PC-3 (cell line): ENCODE results near the gene C1QTNF12. TPM values are rescaled to one million over a fixed set of nuclear protein-coding genes. Genes with fewer than 3 reads are reported as not detected.

Source experiments
- ATAC-seq: fragments of 200-7000 bp; cut with Tn5 transposase; 2 replicates; pipeline ENCODE4 v1.9.1; 2020; ENCODE audit warnings: mild to moderate bottlenecking, moderate library complexity
- BruUV-seq: library from RNA; stranded (reverse); fragments of 400-500 nt; replicated peaks from 2 replicates; lab custom pipeline; 2021; lab: Mats Ljungman, UMichigan
- CTCF ChIA-PET: fragments of 300-600 bp; sonication (Branson Sonifier 250); formaldehyde crosslinking; loops from one replicate; lab custom pipeline; 2022; ENCODE audit warnings: antibody characterized with exemption; lab: Charles Lee
- POLR2A ChIA-PET: fragments of 300-600 bp; sonication (Branson Sonifier 250); formaldehyde crosslinking; loops from one replicate; lab custom pipeline; 2022; ENCODE audit warnings: antibody characterized with exemption; ENCODE audit not compliant: unreplicated experiment; lab: Charles Lee
- DNase-seq: peaks from one replicate; pipeline ENCODE4 v3.0.0-alpha.2; 2015
- H2AFZ ChIP-seq: fragments of 300-600 bp; sonication (generic); 2 replicates; pipeline ENCODE4 v1.6.0; 2016; ENCODE audit warnings: antibody characterized with exemption, low read length
- H3F3A ChIP-seq: fragments of 300-600 bp; sonication (generic); one replicate; pipeline ENCODE4 v1.6.0; 2017; ENCODE audit warnings: antibody characterized with exemption, low read length, control low read depth, mild to moderate bottlenecking; ENCODE audit not compliant: unreplicated experiment
- H3K27ac ChIP-seq: fragments of 300-600 bp; sonication (generic); 2 replicates; pipeline ENCODE4 v1.5.1; 2016; ENCODE audit warnings: mild to moderate bottlenecking, low read length
- H3K27me3 ChIP-seq: fragments of 300-600 bp; sonication (generic); 2 replicates; pipeline ENCODE4 v1.6.1; 2016; ENCODE audit warnings: low read length, mixed read lengths
- H3K36me3 ChIP-seq: fragments of 300-600 bp; sonication (generic); 2 replicates; pipeline ENCODE4 v1.6.1; 2016; ENCODE audit warnings: low read depth, mixed run types, low read length, mixed read lengths
- H3K4me1 ChIP-seq: fragments of 300-600 bp; sonication (generic); 2 replicates; pipeline ENCODE4 v1.5.1; 2016; ENCODE audit warnings: low read length; ENCODE audit not compliant: insufficient read depth
- H3K4me2 ChIP-seq: fragments of 300-600 bp; sonication (generic); 2 replicates; pipeline ENCODE4 v1.6.0; 2016; ENCODE audit warnings: low read length
- H3K4me3 ChIP-seq: fragments of 300-600 bp; sonication (generic); 2 replicates; pipeline ENCODE4 v1.5.1; 2016; ENCODE audit warnings: mild to moderate bottlenecking, low read length, mixed read lengths
- H3K79me2 ChIP-seq: fragments of 300-600 bp; sonication (generic); 2 replicates; pipeline ENCODE4 v1.6.1; 2017; ENCODE audit warnings: low read length, mixed read lengths
- H3K9ac ChIP-seq: fragments of 300-600 bp; sonication (generic); 2 replicates; pipeline ENCODE4 v1.6.0; 2016; ENCODE audit warnings: mild to moderate bottlenecking, low read length
- H3K9me2 ChIP-seq: fragments of 300-600 bp; sonication (generic); replicated peaks from 2 replicates; pipeline ENCODE4 v1.6.1; 2016; ENCODE audit warnings: mixed run types, low read length, mixed read lengths
- H3K9me3 ChIP-seq: fragments of 300-600 bp; sonication (generic); 2 replicates; pipeline ENCODE4 v1.6.1; 2016; ENCODE audit warnings: low read length, mixed read lengths
- H4K20me1 ChIP-seq: fragments of 300-600 bp; sonication (generic); 2 replicates; pipeline ENCODE4 v1.6.1; 2016; ENCODE audit warnings: low read length, mixed read lengths
- EZH2 ChIP-seq: fragments of 300-600 bp; sonication (generic); IDR thresholded peaks from one replicate; pipeline ENCODE4 v1.6.1; 2017; ENCODE audit warnings: antibody characterized with exemption, mild to moderate bottlenecking, low read length; ENCODE audit not compliant: unreplicated experiment
- EZH2phosphoT487 ChIP-seq: fragments of 300-600 bp; sonication (generic); IDR thresholded peaks from 2 replicates; pipeline ENCODE4 v1.6.1; 2018; ENCODE audit warnings: mild to moderate bottlenecking, antibody characterized with exemption, low read length, borderline replicate concordance
- intact Hi-C: fragments of 100-400 bp; cut with micrococcal nuclease; formaldehyde crosslinking; loops from 2 replicates; pipeline ENCODE4 v1.9.0; 2023
- total RNA-seq: library from RNA; depleted of rRNA; stranded (reverse); fragments of >200 nt; gene quantifications from 2 replicates; pipeline ENCODE4 v1.2.3, GENCODE V29; 2014
- TF ChIP-seq, protein P1 (sequence below): fragments of 300-600 bp; sonication (generic); conservative IDR thresholded peaks from 2 replicates; pipeline ENCODE4 v1.5.1; 2017; ENCODE audit warnings: antibody characterized with exemption, low read depth, mild to moderate bottlenecking, low read length

Gene C1QTNF12
- total RNA-seq, 1 experiment from 2014 or later, result 3.9 TPM

DNA sequence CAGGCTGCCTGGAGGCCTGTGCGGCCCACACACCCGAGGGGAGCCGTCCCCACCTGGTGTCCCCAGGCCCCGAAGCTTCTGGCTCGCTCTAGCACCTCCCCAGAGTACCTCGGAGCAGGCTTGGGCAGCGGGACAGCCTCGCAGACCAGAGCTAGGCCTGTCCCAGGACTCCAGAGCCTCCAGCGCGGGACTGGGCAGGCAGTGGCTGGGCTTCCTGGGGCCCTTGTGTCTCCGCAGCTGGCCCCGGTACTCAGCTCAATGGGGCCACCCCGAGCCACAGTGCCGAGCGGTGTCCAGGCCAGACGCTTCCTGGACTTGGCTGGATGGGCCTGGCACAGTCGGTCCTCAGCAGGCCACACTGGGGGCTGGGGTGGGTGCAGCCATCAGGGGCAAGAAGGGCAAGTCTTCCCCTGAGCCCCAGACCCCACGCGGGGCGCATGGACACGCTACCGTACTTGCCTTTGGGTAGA lies 38.6 kb upstream of the C1QTNF12 start:
- no peak overlapping the region for H3K27ac ChIP-seq
- no peak for ATAC-seq
- DNase-seq, result no peak
- H3K9me3 ChIP-seq, result no peaks in the 10 kb centered on the region
- H3K9me2 ChIP-seq, result no peaks in the 10 kb centered on the region
- TF ChIP-seq, protein P1, sequence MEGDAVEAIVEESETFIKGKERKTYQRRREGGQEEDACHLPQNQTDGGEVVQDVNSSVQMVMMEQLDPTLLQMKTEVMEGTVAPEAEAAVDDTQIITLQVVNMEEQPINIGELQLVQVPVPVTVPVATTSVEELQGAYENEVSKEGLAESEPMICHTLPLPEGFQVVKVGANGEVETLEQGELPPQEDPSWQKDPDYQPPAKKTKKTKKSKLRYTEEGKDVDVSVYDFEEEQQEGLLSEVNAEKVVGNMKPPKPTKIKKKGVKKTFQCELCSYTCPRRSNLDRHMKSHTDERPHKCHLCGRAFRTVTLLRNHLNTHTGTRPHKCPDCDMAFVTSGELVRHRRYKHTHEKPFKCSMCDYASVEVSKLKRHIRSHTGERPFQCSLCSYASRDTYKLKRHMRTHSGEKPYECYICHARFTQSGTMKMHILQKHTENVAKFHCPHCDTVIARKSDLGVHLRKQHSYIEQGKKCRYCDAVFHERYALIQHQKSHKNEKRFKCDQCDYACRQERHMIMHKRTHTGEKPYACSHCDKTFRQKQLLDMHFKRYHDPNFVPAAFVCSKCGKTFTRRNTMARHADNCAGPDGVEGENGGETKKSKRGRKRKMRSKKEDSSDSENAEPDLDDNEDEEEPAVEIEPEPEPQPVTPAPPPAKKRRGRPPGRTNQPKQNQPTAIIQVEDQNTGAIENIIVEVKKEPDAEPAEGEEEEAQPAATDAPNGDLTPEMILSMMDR, result no peak
- TF ChIP-seq EZH2phosphoT487, result no peak
- H3K27me3 ChIP-seq, result no peaks in the 10 kb centered on the region
- H2AFZ ChIP-seq, result no peak overlapping the region
- intact Hi-C loops, result no loop called here
- no peak overlapping the region for H3K4me3 ChIP-seq
- H3K4me2 ChIP-seq, result no peak overlapping the region
- no peaks in the 10 kb centered on the region for H3F3A ChIP-seq
- no peak overlapping the region for H3K9ac ChIP-seq
- ChIA-PET POLR2A (no interaction called here), CTCF (interaction anchor here (0.6 kb wide), 1 partner anchor 21 kb away, joined by 3 read pairs; no protein-coding TSS in a partner anchor)
- H3K79me2 ChIP-seq, result no peaks in the 10 kb centered on the region
- H3K4me1 ChIP-seq, result peaks cover 24% of the 10 kb centered on the region
- H3K36me3 ChIP-seq, result no peaks in the 10 kb centered on the region
- no peaks in the 10 kb centered on the region for H4K20me1 ChIP-seq
- BruUV-seq, result no TSS peak

DNA sequence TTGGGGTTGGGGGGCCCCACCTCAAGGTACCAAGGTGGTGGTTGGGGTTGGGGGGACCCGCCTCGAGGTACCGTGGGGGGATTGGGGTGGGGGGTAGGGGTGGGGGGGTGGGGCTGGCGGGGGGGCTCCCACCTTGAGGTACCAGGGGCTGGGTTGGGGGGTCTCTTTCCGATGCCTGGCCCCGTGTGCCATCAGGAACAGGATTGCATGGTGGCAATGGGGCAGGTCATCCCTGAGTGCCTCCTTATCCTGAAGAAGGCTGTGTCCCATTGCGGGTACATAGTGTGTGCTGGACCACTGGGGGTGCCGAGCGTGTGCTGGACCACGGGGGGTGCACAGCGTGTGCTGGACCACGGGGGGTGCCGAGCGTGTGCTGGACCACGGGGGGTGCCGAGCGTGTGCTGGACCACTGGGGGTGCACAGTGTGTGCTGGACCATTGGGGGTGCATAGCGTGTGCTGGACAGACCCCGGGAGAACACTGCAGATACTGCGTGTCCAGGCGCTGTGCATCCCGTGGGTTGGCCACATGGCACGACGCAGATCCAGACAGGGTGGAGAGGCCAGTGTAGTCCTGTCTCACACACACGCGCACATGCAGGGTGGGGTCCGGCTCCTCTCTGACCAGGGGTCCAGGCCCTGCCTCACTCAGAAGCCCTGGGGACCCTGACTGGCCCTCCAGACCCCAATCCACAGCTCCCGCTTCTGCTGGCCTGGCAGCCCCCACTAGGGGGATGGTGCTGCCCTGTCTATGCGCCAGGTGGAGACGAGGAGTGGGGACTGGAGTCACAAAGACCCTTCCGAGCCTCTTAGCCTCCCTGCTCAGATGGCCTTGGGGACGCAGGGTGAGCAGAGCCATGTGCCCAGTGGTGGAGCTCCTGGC lies 37.9 kb upstream of the C1QTNF12 start:
- ATAC-seq (no peak), DNase-seq (no peak)
- Histone ChIP-seq H3K27ac (no peak overlapping the region), H3K4me2 (no peak overlapping the region), H3K9me2 (no peaks in the 10 kb centered on the region), H3K4me1 (peaks cover 24% of the 10 kb centered on the region), H3K27me3 (no peaks in the 10 kb centered on the region), H2AFZ (no peak overlapping the region), H3K9ac (no peak overlapping the region), H3K9me3 (no peaks in the 10 kb centered on the region), H3K4me3 (no peak overlapping the region), H4K20me1 (no peaks in the 10 kb centered on the region), H3K79me2 (no peaks in the 10 kb centered on the region), H3K36me3 (no peaks in the 10 kb centered on the region), H3F3A (no peaks in the 10 kb centered on the region)
- BruUV-seq, result no TSS peak
- no peak for TF ChIP-seq EZH2
- TF ChIP-seq, protein P1, result no peak
- no peak for TF ChIP-seq EZH2phosphoT487
- intact Hi-C loops, result no loop called here
- ChIA-PET POLR2A (no interaction called here), CTCF (no interaction called here)
